H9 (cell line): ENCODE measurements around the gene SP2. TPM values are rescaled to one million over a fixed set of nuclear protein-coding genes. Genes with fewer than 3 reads are reported as not detected.

Source experiments
- DNase-seq: peaks from one replicate; pipeline ENCODE4 v3.0.0-alpha.2; 2017
- H2AFZ ChIP-seq: one replicate; pipeline ENCODE4 v1.6.1; 2013; ENCODE audit warnings: mild to moderate bottlenecking, low read length, control low read depth, moderate library complexity
- H2AK5ac ChIP-seq: 2 replicates; pipeline ENCODE4 v1.6.1; 2013; ENCODE audit warnings: low read length, control low read depth, mixed read lengths; ENCODE audit not compliant: insufficient read length
- H2BK120ac ChIP-seq: one replicate; pipeline ENCODE4 v1.6.1; 2013; ENCODE audit warnings: low read depth, mild to moderate bottlenecking, low read length, control low read depth, inconsistent platforms; ENCODE audit not compliant: poor library complexity, severe bottlenecking
- H2BK12ac ChIP-seq: 2 replicates; pipeline ENCODE4 v1.6.1; 2013; ENCODE audit warnings: low read length, control low read depth, mixed read lengths, low read depth; ENCODE audit not compliant: insufficient read length
- H2BK15ac ChIP-seq: 2 replicates; pipeline ENCODE4 v1.6.1; 2013; ENCODE audit warnings: low read depth, low read length, control low read depth
- H2BK20ac ChIP-seq: one replicate; pipeline ENCODE4 v1.6.1; 2013; ENCODE audit warnings: low read depth, mild to moderate bottlenecking, low read length, control low read depth, inconsistent platforms; ENCODE audit not compliant: poor library complexity, severe bottlenecking
- H2BK5ac ChIP-seq: 2 replicates; pipeline ENCODE4 v1.6.1; 2013; ENCODE audit warnings: low read length, control low read depth, mixed read lengths; ENCODE audit not compliant: insufficient read length
- H3K14ac ChIP-seq: 2 replicates; pipeline ENCODE4 v1.6.1; 2013; ENCODE audit warnings: low read length, control low read depth; ENCODE audit not compliant: insufficient read depth
- H3K18ac ChIP-seq: 2 replicates; pipeline ENCODE4 v1.6.1; 2013; ENCODE audit warnings: low read depth, mild to moderate bottlenecking, mixed read lengths, low read length, control low read depth; ENCODE audit not compliant: insufficient read length
- H3K23ac ChIP-seq: 2 replicates; pipeline ENCODE4 v1.6.1; 2013; ENCODE audit warnings: low read length, control low read depth, mixed read lengths, low read depth; ENCODE audit not compliant: insufficient read length
- H3K23me2 ChIP-seq: 2 replicates; pipeline ENCODE4 v1.6.1; 2013; ENCODE audit warnings: low read depth, mild to moderate bottlenecking, mixed read lengths, low read length, control low read depth; ENCODE audit not compliant: insufficient read length, poor library complexity, severe bottlenecking
- H3K27ac ChIP-seq: 2 replicates; pipeline ENCODE4 v1.5.1; 2013; ENCODE audit warnings: low read length, control low read depth, mixed read lengths, low read depth; ENCODE audit not compliant: insufficient read length
- H3K27me3 ChIP-seq: 2 replicates; pipeline ENCODE4 v1.6.1; 2013; ENCODE audit warnings: low read length, control low read depth, inconsistent platforms; ENCODE audit not compliant: insufficient read depth
- H3K4ac ChIP-seq: 2 replicates; pipeline ENCODE4 v1.6.1; 2013; ENCODE audit warnings: low read depth, mild to moderate bottlenecking, control low read depth, inconsistent platforms, low read length, moderate library complexity
- H3K4me1 ChIP-seq: 2 replicates; pipeline ENCODE4 v1.6.1; 2013; ENCODE audit warnings: low read length, control low read depth, inconsistent platforms; ENCODE audit not compliant: insufficient read depth
- H3K4me2 ChIP-seq: 2 replicates; pipeline ENCODE4 v1.6.1; 2013; ENCODE audit warnings: low read length, control low read depth, mixed read lengths; ENCODE audit not compliant: insufficient read length, insufficient read depth
- H3K56ac ChIP-seq: 2 replicates; pipeline ENCODE4 v1.6.1; 2013; ENCODE audit warnings: low read depth, mild to moderate bottlenecking, mixed read lengths, low read length, control low read depth; ENCODE audit not compliant: insufficient read length
- H3K79me1 ChIP-seq: 2 replicates; pipeline ENCODE4 v1.6.1; 2013; ENCODE audit warnings: low read depth, mild to moderate bottlenecking, moderate library complexity, low read length, control low read depth, inconsistent platforms; ENCODE audit not compliant: insufficient read depth, poor library complexity, severe bottlenecking
- H3K79me2 ChIP-seq: 2 replicates; pipeline ENCODE4 v1.6.1; 2013; ENCODE audit warnings: low read length, control low read depth, inconsistent platforms; ENCODE audit not compliant: insufficient read depth
- H3K9ac ChIP-seq: 2 replicates; pipeline ENCODE4 v1.6.1; 2013; ENCODE audit warnings: low read length, control low read depth, mixed read lengths; ENCODE audit not compliant: insufficient read length; ENCODE audit errors: extremely low read depth
- H3K9me3 ChIP-seq: one replicate; pipeline ENCODE4 v1.6.1; 2013; ENCODE audit warnings: low read depth, low read length, inconsistent platforms; ENCODE audit not compliant: control insufficient read depth
- H3T11ph ChIP-seq: one replicate; pipeline ENCODE4 v1.6.1; 2013; ENCODE audit warnings: mild to moderate bottlenecking, low read length, control low read depth, inconsistent platforms
- H4K20me1 ChIP-seq: one replicate; pipeline ENCODE4 v1.6.1; 2013; ENCODE audit not compliant: control insufficient read depth, insufficient read length, insufficient read depth
- H4K5ac ChIP-seq: 2 replicates; pipeline ENCODE4 v1.6.1; 2013; ENCODE audit warnings: low read depth, mild to moderate bottlenecking, mixed read lengths, low read length, control low read depth; ENCODE audit not compliant: insufficient read length
- H4K8ac ChIP-seq: replicated peaks from 2 replicates; pipeline ENCODE4 v1.6.1; 2013; ENCODE audit warnings: low read length, control low read depth, mixed read lengths, low read depth; ENCODE audit not compliant: insufficient read length
- H4K91ac ChIP-seq: 2 replicates; pipeline ENCODE4 v1.6.1; 2013; ENCODE audit warnings: low read depth, mild to moderate bottlenecking, moderate library complexity, mixed read lengths, low read length, control low read depth; ENCODE audit not compliant: insufficient read length
- H3K27ac Mint-ChIP-seq, 3 experiments: 2 replicates in 2 of 3; 3 replicates in 1 of 3; pipeline ENCODE4 v1.8.0; 2020 to 2021; ENCODE audit warnings: mixed read lengths in 3 of 3, mild to moderate bottlenecking in 1 of 3, moderate library complexity in 1 of 3
- H3K27me3 Mint-ChIP-seq: 2 replicates; pipeline ENCODE4 v1.8.0; 2021; ENCODE audit warnings: low read depth, mild to moderate bottlenecking, moderate library complexity, mixed read lengths
- H3K36me3 Mint-ChIP-seq, 3 experiments: 2 replicates in 2 of 3; 3 replicates in 1 of 3; pipeline ENCODE4 v1.8.0; 2020 to 2021; ENCODE audit warnings: low read depth in 3 of 3, mixed read lengths in 3 of 3; ENCODE audit not compliant: insufficient read depth in 1 of 3
- H3K4me1 Mint-ChIP-seq, 2 experiments: 2 replicates each; pipeline ENCODE4 v1.8.0; 2020; ENCODE audit warnings: mixed read lengths in 2 of 2
- H3K4me3 Mint-ChIP-seq, 2 experiments: 2 replicates in 1 of 2; 3 replicates in 1 of 2; pipeline ENCODE4 v1.8.0; 2020 to 2021; ENCODE audit warnings: mild to moderate bottlenecking in 2 of 2, mixed read lengths in 2 of 2, moderate library complexity in 1 of 2
- H3K9me3 Mint-ChIP-seq, 2 experiments: 2 replicates in 1 of 2; 3 replicates in 1 of 2; pipeline ENCODE4 v1.8.0; 2020; ENCODE audit warnings: mild to moderate bottlenecking in 2 of 2, mixed read lengths in 2 of 2, moderate library complexity in 1 of 2
- CTCF ChIP-seq: fragments of 200-600 bp; sonication (generic); conservative IDR thresholded peaks from 3 replicates; pipeline ENCODE4 v1.8.0; 2021; ENCODE audit warnings: antibody characterized with exemption, mild to moderate bottlenecking
- WGBS: extraction: QIAGEN DNeasy Blood & Tissue Kit; methylation state at CpG from one replicate; pipeline ENCODE4 v1.1.7; 2013; ENCODE audit warnings: missing lambda C conversion rate, low lambda C conversion rate, mixed read lengths; ENCODE audit not compliant: insufficient read length; ENCODE audit errors: extremely low coverage; 5-methylcytosine and 5-hydroxymethylcytosine counted together
- total RNA-seq: library from RNA; stranded (reverse); gene quantifications from 2 replicates; pipeline ENCODE4 v1.2.1, GENCODE V29; 2021

SP2 gene
- total RNA-seq, 1 experiment from 2014 or later, result 19.3 TPM

- no peaks in the 10 kb centered on the region; a peak in 2 of 5 replicates for H3K9me3 Mint-ChIP-seq
- no peak within 1 kb of the TSS for H2BK5ac ChIP-seq
- H3K27me3 Mint-ChIP-seq, result peaks cover 96% of the 10 kb centered on the region
- H2BK120ac ChIP-seq, result no peak within 1 kb of the TSS
- no peak within 1 kb of the TSS for H2BK20ac ChIP-seq
- TF ChIP-seq CTCF, result peak; percentile 37; the same call in 2 of the 3 replicates
- H3K56ac ChIP-seq, result no peak within 1 kb of the TSS
- H4K20me1 ChIP-seq, result no peaks in the 10 kb centered on the region
- peak; percentile 97 for DNase-seq
- WGBS, result no CpG with 5 or more reads among the region's 71 CpGs
- peaks cover 27% of the 10 kb centered on the region for H3K23me2 ChIP-seq
- no peak within 1 kb of the TSS; a peak in 1 of 7 replicates for H3K27ac Mint-ChIP-seq
- H3K23ac ChIP-seq, result no peak within 1 kb of the TSS
- peaks cover 0 to 2% (median 0%) of the 10 kb centered on the region in 3 experiments; a peak in 1 of 7 replicates for H3K36me3 Mint-ChIP-seq
- no peak within 1 kb of the TSS for H2AFZ ChIP-seq
- no peak within 1 kb of the TSS for H2AK5ac ChIP-seq
- H3K18ac ChIP-seq, result peak within 1 kb of the TSS; percentile 29
- H3K4me2 ChIP-seq, result peak within 1 kb of the TSS; percentile 75
- no peaks in the 10 kb centered on the region for H3K79me1 ChIP-seq
- no peak within 1 kb of the TSS for H3T11ph ChIP-seq
- no peak within 1 kb of the TSS for H3K27ac ChIP-seq
- H4K5ac ChIP-seq, result no peak within 1 kb of the TSS
- H3K79me2 ChIP-seq, result no peaks in the 10 kb centered on the region
- peaks cover 47 to 52% of the 10 kb centered on the region in 2 experiments for H3K4me1 Mint-ChIP-seq
- H3K9ac ChIP-seq, result peak within 1 kb of the TSS; percentile 20
- H3K14ac ChIP-seq, result peak within 1 kb of the TSS; percentile 29; the same call in 1 of the 2 replicates
- no peaks in the 10 kb centered on the region for H3K9me3 ChIP-seq
- H3K4me1 ChIP-seq, result peaks cover 7% of the 10 kb centered on the region
- H2BK15ac ChIP-seq, result no peak within 1 kb of the TSS
- H4K8ac ChIP-seq, result no peak within 1 kb of the TSS
- H2BK12ac ChIP-seq, result no peak within 1 kb of the TSS
- H3K27me3 ChIP-seq, result peaks cover 66% of the 10 kb centered on the region
- peak within 1 kb of the TSS; percentile 62 to 83 for H3K4me3 Mint-ChIP-seq
- no peak within 1 kb of the TSS for H3K4ac ChIP-seq
- no peak within 1 kb of the TSS for H4K91ac ChIP-seq
These were observed 45.1 kb upstream of the SP2 start, which contains the start of gene SP6 for GRCh38 chr17:47850692-47851573. Gene SP6 (minus strand): TSS chr17:47851163. CDS start chr17:47848429, 2,734 bp downstream.
